Breast epithelium (tissue), 4 donors: ENCODE data around the gene CYFIP1. TPM values are rescaled to one million over a fixed set of nuclear protein-coding genes. Genes with fewer than 3 reads are reported as not detected.

Experiments
- DNase-seq, 2 donors: peaks; one replicate each; pipeline ENCODE4 v3.0.0-alpha.2; 2019; ENCODE audit warnings: low spot score in 2 of 2
- H3K27ac ChIP-seq, 2 donors: fragments of 200-600 bp; sonication (generic) in 1 of 2; one replicate each; pipeline ENCODE4 v1.5.1; 2016 to 2019; ENCODE audit warnings: mild to moderate bottlenecking in 1 of 2
- H3K27me3 ChIP-seq, 2 donors: fragments of 200-600 bp; sonication (generic) in 1 of 2; one replicate each; pipeline versions ENCODE4 v1.5.1 to v1.6.0; 2017 to 2019; ENCODE audit warnings: control low read depth in 1 of 2, mild to moderate bottlenecking in 1 of 2
- H3K36me3 ChIP-seq: fragments of 200-600 bp; one replicate; pipeline ENCODE4 v1.5.1; 2019
- H3K4me1 ChIP-seq, 2 donors: fragments of 200-600 bp; sonication (generic); one replicate each; pipeline ENCODE4 v1.5.1; 2016 to 2019; ENCODE audit warnings: control low read depth in 1 of 2
- H3K4me3 ChIP-seq, 3 donors: fragments of 200-600 bp; sonication (generic); 1 replicate in 2 of 3; 2 replicates in 1 of 3; pipeline ENCODE4 v1.5.1; 2016 to 2019; ENCODE audit warnings: mild to moderate bottlenecking in 3 of 3, moderate library complexity in 2 of 3
- H3K9me3 ChIP-seq, 2 donors: fragments of 200-600 bp; sonication (generic) in 1 of 2; one replicate each; pipeline ENCODE4 v1.5.1; 2016 to 2019; ENCODE audit warnings: control low read depth in 1 of 2
- CTCF ChIP-seq, 3 donors: fragments of 450-650 bp; IDR thresholded peaks; one replicate each; pipeline ENCODE4 v1.5.1; 2016 to 2017; ENCODE audit warnings: antibody characterized with exemption in 3 of 3, mild to moderate bottlenecking in 3 of 3, moderate library complexity in 3 of 3
- POLR2A ChIP-seq: fragments of 450-650 bp; IDR thresholded peaks from one replicate; pipeline ENCODE4 v1.6.1; 2016; ENCODE audit warnings: antibody characterized with exemption, mild to moderate bottlenecking, moderate library complexity
- POLR2AphosphoS5 ChIP-seq, 3 donors: sonication (generic); formaldehyde crosslinking; IDR thresholded peaks; one replicate each; pipeline ENCODE4 v1.6.1; 2017; ENCODE audit warnings: antibody characterized with exemption in 3 of 3
- intact Hi-C: fragments of 100-400 bp; cut with DNase I; formaldehyde crosslinking; loops from one replicate; pipeline ENCODE4 v1.15.1; 2023; ENCODE audit warnings: low total_unique reads
- total RNA-seq, 3 donors: library from RNA; depleted of rRNA; stranded (reverse); fragments of >200 nt; gene quantifications; one replicate each; pipeline ENCODE4 v1.1.0, GENCODE V29; 2016

CYFIP1 gene
- total RNA-seq, 3 donors from 2014 or later: 97.9 to 128 (median 124) TPM

- no peak overlapping the region for H3K27ac ChIP-seq
- H3K27me3 ChIP-seq: no peaks in the 10 kb centered on the region
- DNase-seq: no peak
- no peaks in the 10 kb centered on the region for H3K9me3 ChIP-seq
- H3K4me3 ChIP-seq: no peak overlapping the region
- H3K36me3 ChIP-seq: peaks cover 22% of the 10 kb centered on the region
- no peaks in the 10 kb centered on the region for H3K4me1 ChIP-seq
- TF ChIP-seq POLR2AphosphoS5 (IDR thresholded peaks at IDR 0.05): no peak
- TF ChIP-seq CTCF (IDR thresholded peaks at IDR 0.05): no peak
- TF ChIP-seq POLR2A: no peak
- intact Hi-C loops: no loop called here
These were observed 63.4 kb downstream of the CYFIP1 start for GRCh38 chr15:22916606-22917350.

GRCh38 chr15:22915866-22916515 is 64.2 kb downstream of the CYFIP1 start:
- no peak for DNase-seq
- Histone ChIP-seq H3K4me3 (no peak overlapping the region), H3K27ac (no peak overlapping the region), H3K9me3 (no peaks in the 10 kb centered on the region), H3K4me1 (no peaks in the 10 kb centered on the region), H3K27me3 (no peaks in the 10 kb centered on the region), H3K36me3 (peaks cover 22% of the 10 kb centered on the region)
- no peak for TF ChIP-seq CTCF (IDR thresholded peaks at IDR 0.05)
- intact Hi-C loops: no loop called here

GRCh38 chr15:22913646-22914380 is 66.4 kb downstream of the CYFIP1 start:
- no peak for TF ChIP-seq POLR2A
- TF ChIP-seq POLR2AphosphoS5 (IDR thresholded peaks at IDR 0.05): no peak
- TF ChIP-seq CTCF (IDR thresholded peaks at IDR 0.05): no peak
- H3K36me3 ChIP-seq: peaks cover 35% of the 10 kb centered on the region
- no peaks in the 10 kb centered on the region for H3K9me3 ChIP-seq
- intact Hi-C loops: no loop called here
- no peak overlapping the region for H3K4me3 ChIP-seq
- H3K27me3 ChIP-seq: no peaks in the 10 kb centered on the region
- DNase-seq: no peak
- no peak overlapping the region for H3K27ac ChIP-seq
- H3K4me1 ChIP-seq: no peaks in the 10 kb centered on the region

GRCh38 chr15:22912256-22912655 is 67.9 kb downstream of the CYFIP1 start:
- H3K27me3 ChIP-seq: no peaks in the 10 kb centered on the region
- no peaks in the 10 kb centered on the region for H3K9me3 ChIP-seq
- H3K36me3 ChIP-seq: peaks cover 34% of the 10 kb centered on the region
- H3K4me3 ChIP-seq: no peak overlapping the region
- TF ChIP-seq CTCF (IDR thresholded peaks at IDR 0.05) (no peak), POLR2AphosphoS5 (IDR thresholded peaks at IDR 0.05) (no peak), POLR2A (no peak)
- no peak overlapping the region for H3K27ac ChIP-seq
- no peaks in the 10 kb centered on the region for H3K4me1 ChIP-seq
- no peak for DNase-seq
- intact Hi-C loops: no loop called here

- Histone ChIP-seq H3K4me1 (no peaks in the 10 kb centered on the region), H3K27ac (no peak overlapping the region), H3K4me3 (no peak overlapping the region), H3K27me3 (no peaks in the 10 kb centered on the region), H3K9me3 (no peaks in the 10 kb centered on the region), H3K36me3 (peaks cover 34% of the 10 kb centered on the region)
- no peak for TF ChIP-seq POLR2AphosphoS5 (IDR thresholded peaks at IDR 0.05)
- no peak for TF ChIP-seq POLR2A
- no peak for TF ChIP-seq CTCF (IDR thresholded peaks at IDR 0.05)
- no peak for DNase-seq
- intact Hi-C loops: no loop called here
These were observed 68.9 kb downstream of the CYFIP1 start for GRCh38 chr15:22911306-22911705.
